Heart right ventricle (tissue), 16 donors: ENCODE data around the gene CACNA1B. TPM values are rescaled to one million over a fixed set of nuclear protein-coding genes. Genes with fewer than 3 reads are reported as not detected.

Source experiments
- ATAC-seq, 8 donors: fragments of 200-7000 bp; cut with Tn5 transposase; one replicate each; pipeline ENCODE4 v1.9.1; 2020; ENCODE audit warnings: mild to moderate bottlenecking in 8 of 8, moderate library complexity in 8 of 8, moderate number of reproducible peaks in 1 of 8
- DNase-seq, 2 donors: peaks; one replicate each; pipeline ENCODE4 v3.0.0-alpha.2; 2020
- H3K27ac ChIP-seq, 10 donors: fragments of 200-600 bp; sonication (generic) in 2 of 10; one replicate each; pipeline versions ENCODE4 v1.5.0 to v1.8.0; 2020 to 2022; ENCODE audit warnings: mild to moderate bottlenecking in 3 of 10
- H3K27me3 ChIP-seq, 7 donors: fragments of 200-600 bp; one replicate each; pipeline ENCODE4 v1.8.0; 2021 to 2022; ENCODE audit warnings: mild to moderate bottlenecking in 2 of 7
- H3K36me3 ChIP-seq, 9 donors: fragments of 200-600 bp; sonication (generic) in 1 of 9; one replicate each; pipeline versions ENCODE4 v1.5.0 to v1.8.0; 2020 to 2022; ENCODE audit warnings: mild to moderate bottlenecking in 2 of 9
- H3K4me1 ChIP-seq, 9 donors: fragments of 200-600 bp; sonication (generic) in 1 of 9; one replicate each; pipeline versions ENCODE4 v1.5.0 to v1.8.0; 2020 to 2022; ENCODE audit warnings: mild to moderate bottlenecking in 4 of 9
- H3K4me3 ChIP-seq, 10 donors: fragments of 200-600 bp; sonication (generic) in 2 of 10; one replicate each; pipeline versions ENCODE4 v1.5.0 to v1.8.0; 2020 to 2022; ENCODE audit warnings: mild to moderate bottlenecking in 7 of 10, moderate library complexity in 2 of 10
- H3K9me3 ChIP-seq, 11 donors: fragments of 200-600 bp in 10 of 11; sonication (generic) in 2 of 11; one replicate each; pipeline versions ENCODE4 v1.5.0 to v1.8.0; 2013 to 2022; ENCODE audit warnings: mild to moderate bottlenecking in 2 of 11, control low read depth in 1 of 11, moderate library complexity in 1 of 11
- WGBS, 2 donors: extraction: QIAGEN DNeasy Blood & Tissue Kit; methylation state at CpG; one replicate each; pipeline ENCODE4 v1.1.7; 2013; ENCODE audit warnings: inconsistent platforms in 1 of 2; 5-methylcytosine and 5-hydroxymethylcytosine counted together
- intact Hi-C, 10 donors: fragments of 100-400 bp; cut with DNase I; formaldehyde crosslinking; loops; one replicate each; pipeline versions ENCODE4 v1.11.1 to v1.14.2; 2022
- polyA plus RNA-seq, 2 donors: library from polyadenylated mRNA; stranded (reverse); fragments of 200-250 nt; gene quantifications; one replicate each; pipeline ENCODE4 v1.2.3, GENCODE V29; 2013
- total RNA-seq, 10 donors: library from RNA; stranded (reverse); fragmentation: NEBNext Ultra II Directional in 3 of 10; extraction: Animal tissue kit (Norgen Biotek cat#: 25700) in 3 of 10; gene quantifications; one replicate each; pipeline versions ENCODE4 v1.2.1 to v1.2.4, GENCODE V29; 2021 to 2023
- TF ChIP-seq, protein P1 (sequence below), 9 donors: fragments of 200-600 bp; sonication (generic) in 2 of 9; IDR thresholded peaks; one replicate each; pipeline versions ENCODE4 v1.5.0 to v1.8.0; 2021 to 2022; ENCODE audit warnings: antibody characterized with exemption in 9 of 9, mild to moderate bottlenecking in 5 of 9, moderate library complexity in 1 of 9
- donor health status: Arrhythmogenic right ventricular cardiomyopathy.
- donor health status: ischemic (EF 13 %, LVEDD 7.1; RV severe dilation, severe dysfunction).
- donor health status: healthy with polysubstance abuse.
- donor health status: DM: no; HTN: yes; CAD: no.
- donor health status: DM: no; HTN: no; CAD: no.
- donor health status: ischemic (EF 25% LVEDD 6.9; RV normal size, moderate dysfunction).
- donor health status: ischemic (EF 25% LVEDD 5.7; RV mildly dilated, moderate dysfunction).
- donor health status: healthy.
- donor health status: DM: yes; HTN: yes; CAD: no.
- donor health status: Ischemic cardiomyopathy.
- donor health status: ischemic (EF 35%, LVEDD 5.7; RV mildly dilated, moderate dysfunction).
- donor health status: nonischemic (EF 11% LVEDD 7.7; RV severe dilation, severe dysfunction).
- donor health status: DM: yes; HTN: yes; CAD: no.
- donor health status: PGD.
- donor health status: ischemic (EF 29% LVEDD 5.4; RV normal size, mild dysfunction).
- donor health status: nonischemic (EF 23%, LVEDD 6.1; RV moderate dilation, normal function).

The CACNA1B gene
- total and polyA plus RNA-seq, 12 donors = under 0.01 to 0.66 (median 0.15) TPM; not detected in 1

DNA sequence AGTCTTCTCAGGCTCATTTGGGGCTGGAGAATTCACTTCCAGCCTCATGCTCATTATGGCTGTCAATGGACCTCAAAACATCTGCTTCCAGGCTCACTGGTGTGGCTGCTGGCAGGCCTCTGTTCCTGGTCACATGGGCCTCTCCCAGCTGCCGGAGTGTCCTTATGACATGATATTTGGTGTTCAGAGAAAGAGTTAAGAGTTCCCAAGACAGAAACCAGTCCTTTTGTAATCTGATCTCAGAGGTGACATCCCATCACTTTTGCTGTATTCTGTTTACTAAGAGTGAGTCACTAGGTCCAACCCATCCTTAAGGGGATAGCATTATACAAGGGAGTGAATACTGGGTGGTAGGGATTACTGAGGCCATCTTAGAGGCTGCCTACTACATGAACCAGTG is 104.6 kb downstream of the CACNA1B start:
- WGBS, 2 donors = 64 to 88% methylated on average over 1 of the region's 1 CpG
- TF ChIP-seq, protein P1, sequence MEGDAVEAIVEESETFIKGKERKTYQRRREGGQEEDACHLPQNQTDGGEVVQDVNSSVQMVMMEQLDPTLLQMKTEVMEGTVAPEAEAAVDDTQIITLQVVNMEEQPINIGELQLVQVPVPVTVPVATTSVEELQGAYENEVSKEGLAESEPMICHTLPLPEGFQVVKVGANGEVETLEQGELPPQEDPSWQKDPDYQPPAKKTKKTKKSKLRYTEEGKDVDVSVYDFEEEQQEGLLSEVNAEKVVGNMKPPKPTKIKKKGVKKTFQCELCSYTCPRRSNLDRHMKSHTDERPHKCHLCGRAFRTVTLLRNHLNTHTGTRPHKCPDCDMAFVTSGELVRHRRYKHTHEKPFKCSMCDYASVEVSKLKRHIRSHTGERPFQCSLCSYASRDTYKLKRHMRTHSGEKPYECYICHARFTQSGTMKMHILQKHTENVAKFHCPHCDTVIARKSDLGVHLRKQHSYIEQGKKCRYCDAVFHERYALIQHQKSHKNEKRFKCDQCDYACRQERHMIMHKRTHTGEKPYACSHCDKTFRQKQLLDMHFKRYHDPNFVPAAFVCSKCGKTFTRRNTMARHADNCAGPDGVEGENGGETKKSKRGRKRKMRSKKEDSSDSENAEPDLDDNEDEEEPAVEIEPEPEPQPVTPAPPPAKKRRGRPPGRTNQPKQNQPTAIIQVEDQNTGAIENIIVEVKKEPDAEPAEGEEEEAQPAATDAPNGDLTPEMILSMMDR (IDR thresholded peaks at IDR 0.05) = no peak
- Histone ChIP-seq H3K27ac (no peak overlapping the region), H3K4me3 (no peak overlapping the region), H3K27me3 (peaks cover 0 to 20% (median 0%) of the 10 kb centered on the region in 7 donors), H3K36me3 (no peaks in the 10 kb centered on the region), H3K9me3 (no peaks in the 10 kb centered on the region), H3K4me1 (no peaks in the 10 kb centered on the region)
- intact Hi-C loops = loop anchor here in 1 of 10 donors (10.0 kb wide), 1 partner anchor 137 kb away; no protein-coding TSS in a partner anchor
- ATAC-seq (no peak), DNase-seq (no peak)

DNA sequence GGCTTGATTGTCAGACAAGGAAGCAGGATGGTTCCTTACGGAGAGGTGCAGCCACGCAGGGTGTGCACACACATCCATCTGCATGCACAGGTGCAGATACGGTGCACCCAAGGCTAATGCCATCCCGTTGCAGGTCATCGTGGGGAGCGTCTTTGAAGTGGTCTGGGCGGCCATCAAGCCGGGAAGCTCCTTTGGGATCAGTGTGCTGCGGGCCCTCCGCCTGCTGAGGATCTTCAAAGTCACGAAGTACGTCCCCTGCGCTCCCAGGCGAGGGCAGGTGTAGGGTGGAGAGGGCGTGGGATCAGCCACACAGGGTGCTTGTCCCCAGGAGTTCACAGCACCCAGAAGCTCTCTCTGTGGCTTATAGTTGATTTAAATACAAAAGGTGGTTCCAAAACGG is 106.4 kb downstream of the CACNA1B start:
- no peaks in the 10 kb centered on the region for H3K4me1 ChIP-seq
- TF ChIP-seq, protein P1 (IDR thresholded peaks at IDR 0.05) = no peak
- H3K27ac ChIP-seq = no peak overlapping the region
- H3K27me3 ChIP-seq = peaks cover 0 to 34% (median 3%) of the 10 kb centered on the region in 7 donors
- no peak for ATAC-seq
- DNase-seq = no peak
- intact Hi-C loops = loop anchor here in 1 of 10 donors (10.0 kb wide), 1 partner anchor 139 kb away; no protein-coding TSS in a partner anchor
- H3K4me3 ChIP-seq = no peak overlapping the region
- WGBS, 2 donors = 83 to 89% methylated on average over 16 of the region's 16 CpGs
- H3K9me3 ChIP-seq = no peaks in the 10 kb centered on the region
- H3K36me3 ChIP-seq = no peaks in the 10 kb centered on the region

DNA sequence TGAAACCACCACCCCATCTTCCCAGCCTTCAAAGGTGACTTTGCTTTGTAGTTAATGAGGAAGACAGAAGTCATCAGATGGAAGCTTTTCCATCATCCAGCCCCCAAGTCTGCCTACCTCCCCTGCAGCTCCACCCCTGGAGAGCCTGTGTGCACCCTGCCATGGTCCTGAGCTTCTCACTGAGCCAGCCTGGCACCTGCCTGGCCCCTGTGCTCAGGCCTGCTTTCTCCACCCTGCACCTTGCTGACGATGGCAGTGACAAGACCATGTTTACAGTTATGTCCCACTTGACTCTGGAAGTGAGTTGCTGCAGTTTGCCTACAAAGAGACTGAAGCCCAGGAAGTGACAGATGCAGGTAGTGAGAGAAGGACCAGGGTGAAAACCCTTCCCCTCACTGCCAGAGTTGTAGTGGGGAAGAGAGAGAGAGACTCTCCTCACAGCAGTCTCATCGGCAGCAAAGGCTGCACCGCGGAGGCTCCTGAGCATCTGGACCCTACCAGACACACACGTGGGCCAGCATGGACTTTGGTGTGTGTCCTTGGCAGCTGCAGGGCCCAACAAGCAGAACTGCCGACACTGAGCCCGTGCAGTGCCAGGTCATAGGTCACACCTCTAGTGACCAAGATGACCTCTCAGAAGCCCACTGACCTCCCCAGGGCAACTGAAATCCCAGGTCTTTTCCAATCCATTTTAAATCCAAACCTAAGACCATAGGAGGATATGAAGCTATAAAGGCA is 107.1 kb downstream of the CACNA1B start:
- H3K36me3 ChIP-seq = no peaks in the 10 kb centered on the region
- ATAC-seq (no peak), DNase-seq (no peak)
- TF ChIP-seq, protein P1 (IDR thresholded peaks at IDR 0.05) = no peak
- H3K27ac ChIP-seq = no peak overlapping the region
- 77 to 86% methylated on average over 7 of the region's 7 CpGs for WGBS, 2 donors
- no peaks in the 10 kb centered on the region for H3K4me1 ChIP-seq
- no peak overlapping the region for H3K4me3 ChIP-seq
- intact Hi-C loops = loop anchor here in 1 of 10 donors (10.0 kb wide), 1 partner anchor 140 kb away; no protein-coding TSS in a partner anchor
- H3K9me3 ChIP-seq = no peaks in the 10 kb centered on the region
- peaks cover 0 to 41% (median 3%) of the 10 kb centered on the region in 7 donors for H3K27me3 ChIP-seq

DNA sequence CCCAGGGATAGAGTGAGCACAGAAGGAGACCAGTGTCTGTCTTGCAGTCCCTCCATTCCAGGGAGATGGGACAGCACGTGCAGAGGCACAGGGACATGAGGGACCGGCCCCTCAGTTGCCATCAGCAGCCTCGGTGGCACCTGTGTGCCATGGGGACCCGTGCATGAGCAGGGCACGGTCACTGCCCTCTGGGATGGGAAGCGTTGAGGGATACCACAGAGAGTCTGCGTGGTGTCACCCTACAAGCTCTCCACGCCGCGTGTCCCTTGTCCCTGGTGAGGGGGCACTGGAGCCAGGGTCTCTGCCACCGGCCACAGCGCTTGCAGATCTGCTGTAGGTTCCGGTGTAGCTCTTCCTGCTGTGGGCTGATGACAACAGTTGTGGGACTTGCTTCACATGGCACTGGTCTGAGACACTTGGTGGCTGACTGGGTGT is 108.1 kb downstream of the CACNA1B start:
- TF ChIP-seq, protein P1 (IDR thresholded peaks at IDR 0.05) = no peak
- DNase-seq = no peak
- 93 to 96% methylated on average over 13 of the region's 13 CpGs for WGBS, 2 donors
- Histone ChIP-seq H3K4me1 (no peaks in the 10 kb centered on the region), H3K4me3 (no peak overlapping the region), H3K27me3 (peaks cover 0 to 49% (median 10%) of the 10 kb centered on the region in 7 donors), H3K27ac (no peak overlapping the region), H3K36me3 (no peaks in the 10 kb centered on the region), H3K9me3 (no peaks in the 10 kb centered on the region)
- no peak for ATAC-seq
- intact Hi-C loops = loop anchor here in 1 of 10 donors (10.0 kb wide), 1 partner anchor 141 kb away; no protein-coding TSS in a partner anchor
